PC-3 (cell line): ENCODE data around the gene SLC12A9. TPM values are rescaled to one million over a fixed set of nuclear protein-coding genes. Genes with fewer than 3 reads are reported as not detected.

Source experiments
- ATAC-seq: fragments of 200-7000 bp; cut with Tn5 transposase; 2 replicates; pipeline ENCODE4 v1.9.1; 2020; ENCODE audit warnings: mild to moderate bottlenecking, moderate library complexity
- BruUV-seq: library from RNA; stranded (reverse); fragments of 400-500 nt; replicated peaks from 2 replicates; lab custom pipeline; 2021; lab: Mats Ljungman, UMichigan
- CTCF ChIA-PET: fragments of 300-600 bp; sonication (Branson Sonifier 250); formaldehyde crosslinking; loops from one replicate; lab custom pipeline; 2022; ENCODE audit warnings: antibody characterized with exemption; lab: Charles Lee
- POLR2A ChIA-PET: fragments of 300-600 bp; sonication (Branson Sonifier 250); formaldehyde crosslinking; loops from one replicate; lab custom pipeline; 2022; ENCODE audit warnings: antibody characterized with exemption; ENCODE audit not compliant: unreplicated experiment; lab: Charles Lee
- DNase-seq: peaks from one replicate; pipeline ENCODE4 v3.0.0-alpha.2; 2015
- H2AFZ ChIP-seq: fragments of 300-600 bp; sonication (generic); 2 replicates; pipeline ENCODE4 v1.6.0; 2016; ENCODE audit warnings: antibody characterized with exemption, low read length
- H3F3A ChIP-seq: fragments of 300-600 bp; sonication (generic); one replicate; pipeline ENCODE4 v1.6.0; 2017; ENCODE audit warnings: antibody characterized with exemption, low read length, control low read depth, mild to moderate bottlenecking; ENCODE audit not compliant: unreplicated experiment
- H3K27ac ChIP-seq: fragments of 300-600 bp; sonication (generic); 2 replicates; pipeline ENCODE4 v1.5.1; 2016; ENCODE audit warnings: mild to moderate bottlenecking, low read length
- H3K27me3 ChIP-seq: fragments of 300-600 bp; sonication (generic); 2 replicates; pipeline ENCODE4 v1.6.1; 2016; ENCODE audit warnings: low read length, mixed read lengths
- H3K36me3 ChIP-seq: fragments of 300-600 bp; sonication (generic); 2 replicates; pipeline ENCODE4 v1.6.1; 2016; ENCODE audit warnings: low read depth, mixed run types, low read length, mixed read lengths
- H3K4me1 ChIP-seq: fragments of 300-600 bp; sonication (generic); 2 replicates; pipeline ENCODE4 v1.5.1; 2016; ENCODE audit warnings: low read length; ENCODE audit not compliant: insufficient read depth
- H3K4me2 ChIP-seq: fragments of 300-600 bp; sonication (generic); 2 replicates; pipeline ENCODE4 v1.6.0; 2016; ENCODE audit warnings: low read length
- H3K4me3 ChIP-seq: fragments of 300-600 bp; sonication (generic); 2 replicates; pipeline ENCODE4 v1.5.1; 2016; ENCODE audit warnings: mild to moderate bottlenecking, low read length, mixed read lengths
- H3K79me2 ChIP-seq: fragments of 300-600 bp; sonication (generic); 2 replicates; pipeline ENCODE4 v1.6.1; 2017; ENCODE audit warnings: low read length, mixed read lengths
- H3K9ac ChIP-seq: fragments of 300-600 bp; sonication (generic); 2 replicates; pipeline ENCODE4 v1.6.0; 2016; ENCODE audit warnings: mild to moderate bottlenecking, low read length
- H3K9me2 ChIP-seq: fragments of 300-600 bp; sonication (generic); replicated peaks from 2 replicates; pipeline ENCODE4 v1.6.1; 2016; ENCODE audit warnings: mixed run types, low read length, mixed read lengths
- H3K9me3 ChIP-seq: fragments of 300-600 bp; sonication (generic); 2 replicates; pipeline ENCODE4 v1.6.1; 2016; ENCODE audit warnings: low read length, mixed read lengths
- H4K20me1 ChIP-seq: fragments of 300-600 bp; sonication (generic); 2 replicates; pipeline ENCODE4 v1.6.1; 2016; ENCODE audit warnings: low read length, mixed read lengths
- CTCF ChIP-seq: fragments of 300-600 bp; sonication (generic); conservative IDR thresholded peaks from 2 replicates; pipeline ENCODE4 v1.5.1; 2017; ENCODE audit warnings: antibody characterized with exemption, low read depth, mild to moderate bottlenecking, low read length
- EZH2 ChIP-seq: fragments of 300-600 bp; sonication (generic); IDR thresholded peaks from one replicate; pipeline ENCODE4 v1.6.1; 2017; ENCODE audit warnings: antibody characterized with exemption, mild to moderate bottlenecking, low read length; ENCODE audit not compliant: unreplicated experiment
- EZH2phosphoT487 ChIP-seq: fragments of 300-600 bp; sonication (generic); IDR thresholded peaks from 2 replicates; pipeline ENCODE4 v1.6.1; 2018; ENCODE audit warnings: mild to moderate bottlenecking, antibody characterized with exemption, low read length, borderline replicate concordance
- intact Hi-C: fragments of 100-400 bp; cut with micrococcal nuclease; formaldehyde crosslinking; loops from 2 replicates; pipeline ENCODE4 v1.9.0; 2023
- total RNA-seq: library from RNA; depleted of rRNA; stranded (reverse); fragments of >200 nt; gene quantifications from 2 replicates; pipeline ENCODE4 v1.2.3, GENCODE V29; 2014

The SLC12A9 gene
- total RNA-seq, 1 experiment from 2014 or later, result 31.2 TPM

- TF ChIP-seq EZH2phosphoT487, result no peak
- no peak for TF ChIP-seq CTCF
- TF ChIP-seq EZH2, result no peak
- ATAC-seq, result no peak
- Histone ChIP-seq H3K9ac (peak overlapping the region; percentile 99), H3K4me2 (peak overlapping the region; percentile 95), H3K27me3 (peaks cover 8% of the 10 kb centered on the region), H3F3A (no peaks in the 10 kb centered on the region), H3K9me3 (no peaks in the 10 kb centered on the region), H3K36me3 (peaks cover 27% of the 10 kb centered on the region), H3K79me2 (peaks cover 33% of the 10 kb centered on the region), H3K27ac (peak overlapping the region; percentile 89), H3K4me1 (peaks cover 37% of the 10 kb centered on the region), H4K20me1 (no peaks in the 10 kb centered on the region), H3K9me2 (no peaks in the 10 kb centered on the region), H2AFZ (peak overlapping the region; percentile 75; the same call in 1 of the 2 replicates), H3K4me3 (peak overlapping the region; percentile 72; the same call in 1 of the 2 replicates)
- BruUV-seq, result no TSS peak
- intact Hi-C loops, result loop anchor here (10.0 kb wide), 1 partner anchor 244 kb away; no protein-coding TSS in a partner anchor
- CTCF ChIA-PET, result interaction anchor here (0.6 kb wide), 3 partner anchors 165 to 190 kb away, joined by 3 to 13 read pairs (median 3); no protein-coding TSS in a partner anchor
- no peak for DNase-seq
- POLR2A ChIA-PET, result interaction anchor here (0.6 to 1.4 kb wide), 2 partner anchors 195 to 213 kb away, joined by 5 read pairs; partner anchors contain the start of gene TRIM56
These were observed 38.4 kb downstream of the SLC12A9 start for GRCh38 chr7:100890653-100891567.

GRCh38 chr7:100891568-100892247 is 39.2 kb downstream of the SLC12A9 start:
- no peak overlapping the region for H3K9ac ChIP-seq
- H4K20me1 ChIP-seq, result no peaks in the 10 kb centered on the region
- no peak overlapping the region for H3K4me3 ChIP-seq
- H3K36me3 ChIP-seq, result peaks cover 19% of the 10 kb centered on the region; the same call in 1 of the 2 replicates
- H3F3A ChIP-seq, result no peaks in the 10 kb centered on the region
- TF ChIP-seq CTCF (no peak), EZH2phosphoT487 (no peak), EZH2 (no peak)
- H3K27me3 ChIP-seq, result peaks cover 16% of the 10 kb centered on the region
- POLR2A ChIA-PET, result interaction anchor here (0.6 kb wide), 2 partner anchors 212 to 352 kb away, joined by 3 to 5 read pairs; no protein-coding TSS in a partner anchor
- BruUV-seq, result no TSS peak
- H3K9me3 ChIP-seq, result no peaks in the 10 kb centered on the region
- H3K27ac ChIP-seq, result peak overlapping the region; percentile 89
- DNase-seq, result peak; percentile 80
- H3K4me2 ChIP-seq, result peak overlapping the region; percentile 95
- CTCF ChIA-PET, result interaction anchor here (0.6 kb wide), 2 partner anchors 165 to 185 kb away, joined by 3 read pairs; no protein-coding TSS in a partner anchor
- intact Hi-C loops, result loop anchor here (10.0 kb wide), 1 partner anchor 243 kb away; no protein-coding TSS in a partner anchor
- no peak overlapping the region for H2AFZ ChIP-seq
- H3K4me1 ChIP-seq, result peaks cover 41% of the 10 kb centered on the region
- no peaks in the 10 kb centered on the region for H3K9me2 ChIP-seq
- peak; percentile 4; the same call in 1 of the 2 replicates for ATAC-seq
- H3K79me2 ChIP-seq, result peaks cover 27% of the 10 kb centered on the region
